NCI-H69 (cell line): ENCODE measurements around the gene TMEM171.

Experiments
- DNase-seq: peaks from one replicate; lab custom pipeline; 2025; lab: John Stamatoyannopoulos, UW

TMEM171 gene

DNA sequence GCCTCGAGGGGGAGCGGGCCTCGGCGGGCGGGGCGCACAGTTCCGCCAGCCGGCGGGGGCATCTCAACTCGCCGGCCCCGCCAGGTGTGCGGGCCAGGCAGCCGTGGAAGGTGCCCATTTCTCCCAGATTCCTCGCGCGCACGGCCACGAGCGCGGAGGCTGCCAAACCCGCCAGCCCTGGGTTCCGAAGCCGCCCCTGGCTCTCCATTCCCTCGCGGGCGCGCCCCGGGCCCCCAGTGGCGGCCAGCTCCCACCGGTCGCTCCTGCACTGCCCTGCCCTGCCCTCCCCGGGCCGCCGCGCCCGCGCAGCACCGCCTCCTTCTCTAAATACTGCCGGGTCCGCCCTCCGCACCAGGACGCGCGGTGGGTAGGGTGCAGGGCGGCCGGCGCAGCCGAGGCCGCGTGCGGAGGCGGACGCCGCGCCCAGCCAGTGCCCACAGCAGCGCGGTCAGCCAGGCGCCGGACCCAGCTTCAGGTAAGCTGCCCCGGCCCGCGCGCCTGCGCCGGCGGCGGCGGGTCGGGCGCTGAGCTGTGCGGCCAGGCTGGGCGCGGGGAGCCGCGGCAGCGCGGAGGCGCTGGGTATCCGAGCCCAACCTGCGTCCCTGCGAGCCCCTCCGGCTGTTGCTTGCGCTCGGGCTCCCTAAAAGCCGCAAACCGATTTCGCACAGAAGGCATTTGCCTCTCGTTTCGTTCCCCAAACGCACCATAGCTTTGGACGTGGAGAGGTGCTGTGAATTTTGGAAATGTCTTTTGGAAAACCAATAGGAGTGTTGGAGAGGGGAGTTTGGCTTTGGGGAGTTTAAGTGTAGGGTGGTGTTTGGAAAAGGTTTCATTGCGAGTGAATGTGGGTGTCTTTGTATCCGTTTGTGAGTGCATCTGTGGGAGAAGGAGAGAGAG, at the start of gene TMEM171:
TMEM171 (plus strand) TSS at position 354 of the 897 bp plus-strand sequence. CDS start 2,799 bp downstream, outside the sequence.
- DNase-seq = peak; percentile 81

DNA sequence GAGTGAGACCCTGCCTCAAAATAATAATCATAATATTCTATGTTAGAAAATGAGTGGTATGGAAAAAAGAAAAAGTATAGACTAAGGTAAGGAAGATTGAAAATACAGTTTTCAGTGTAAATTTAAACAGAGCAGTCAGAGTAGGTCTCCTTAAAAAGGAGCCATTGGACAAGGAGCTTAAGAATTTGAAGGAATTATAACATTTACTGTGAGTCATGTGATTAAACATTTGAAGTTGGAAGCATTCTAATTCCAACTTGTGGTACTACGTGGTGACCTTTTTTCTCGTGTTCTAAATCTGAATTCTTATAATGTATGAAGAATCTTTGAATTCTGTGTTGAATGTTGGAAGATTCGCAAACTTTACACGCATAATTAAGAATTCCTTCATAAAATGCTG, 39.3 kb upstream of the TMEM171 start:
- no peak for DNase-seq

- no peak for DNase-seq
Observed at GRCh38 chr5:73088026-73088425, 32.3 kb upstream of the TMEM171 start.

- DNase-seq = no peak
Observed at GRCh38 chr5:73093943-73094342, 26.4 kb upstream of the TMEM171 start.

DNA sequence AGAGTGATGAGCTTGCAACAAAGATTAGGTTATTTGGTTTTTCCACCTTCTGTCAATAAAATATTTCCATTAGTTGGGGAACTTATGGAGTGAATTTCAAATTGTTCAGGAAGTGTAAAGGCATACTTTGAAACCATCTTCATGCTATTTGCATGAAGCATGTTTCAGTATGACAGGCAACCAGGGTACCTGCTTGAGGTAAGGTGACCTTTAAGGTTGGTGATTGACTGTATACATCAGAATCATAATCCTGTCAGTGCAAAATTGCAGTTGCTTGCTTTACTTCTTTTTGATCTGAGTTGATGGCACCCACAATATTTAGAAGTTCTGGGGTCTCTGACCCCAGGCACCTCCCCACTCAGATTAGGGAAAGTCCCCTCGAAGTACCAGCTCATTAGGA, 26.0 kb upstream of the TMEM171 start:
- no peak for DNase-seq

DNA sequence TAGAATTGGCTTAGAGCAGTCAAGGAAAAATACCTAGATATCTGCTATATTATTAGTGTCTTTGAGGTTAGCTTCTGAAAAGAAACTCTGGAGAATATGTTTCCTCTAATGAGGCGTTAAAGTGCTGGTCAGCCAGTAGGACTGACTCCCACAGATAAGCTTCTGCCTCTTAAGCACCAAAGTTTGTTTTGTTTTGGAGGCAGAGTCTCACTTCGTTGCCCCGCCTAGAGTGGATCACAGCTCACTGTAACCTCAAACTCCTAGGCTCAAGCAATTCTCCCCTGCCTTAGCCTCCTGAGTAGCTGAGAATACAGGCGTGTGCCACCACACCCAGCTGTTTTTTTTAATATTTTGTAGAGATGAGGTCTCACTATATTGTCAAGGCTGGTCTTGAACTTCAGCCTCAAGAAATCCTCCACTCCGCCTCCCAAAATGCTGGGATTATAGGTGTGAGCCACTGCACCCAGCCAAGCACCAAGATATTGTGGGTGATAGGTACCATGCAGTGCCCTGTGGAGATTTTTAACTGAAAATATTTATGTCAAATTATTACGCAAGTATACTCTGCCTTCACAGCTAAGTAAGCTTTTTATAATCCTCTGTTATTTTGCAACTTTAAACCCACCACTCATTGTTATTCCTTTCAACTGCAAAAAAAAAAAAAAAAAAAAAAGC, 24.7 kb upstream of the TMEM171 start:
- no peak for DNase-seq

- no peak for DNase-seq
Observed at GRCh38 chr5:73096239-73096575, 24.2 kb upstream of the TMEM171 start.

- DNase-seq = no peak
Observed at GRCh38 chr5:73097740-73098139, 22.6 kb upstream of the TMEM171 start.

DNA sequence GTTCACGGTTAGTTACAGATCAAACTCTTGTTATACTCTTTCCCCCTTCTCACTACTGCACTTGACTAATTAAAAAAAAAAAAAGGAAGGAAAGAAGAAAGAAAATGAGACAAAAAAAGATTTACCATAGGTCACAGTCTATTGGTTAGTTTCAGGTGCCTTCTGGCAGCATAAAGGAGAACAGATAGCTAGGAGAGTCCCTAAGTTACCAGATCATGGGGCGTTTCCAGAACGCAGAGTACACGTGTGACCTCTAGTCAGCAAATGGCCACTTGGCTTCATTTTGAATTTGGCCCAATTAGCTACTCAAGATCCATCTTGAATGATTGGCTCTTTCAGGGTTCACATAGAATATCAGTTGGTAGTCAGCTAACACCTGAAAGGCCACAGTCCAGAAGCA, 20.3 kb upstream of the TMEM171 start:
- no peak for DNase-seq

DNA sequence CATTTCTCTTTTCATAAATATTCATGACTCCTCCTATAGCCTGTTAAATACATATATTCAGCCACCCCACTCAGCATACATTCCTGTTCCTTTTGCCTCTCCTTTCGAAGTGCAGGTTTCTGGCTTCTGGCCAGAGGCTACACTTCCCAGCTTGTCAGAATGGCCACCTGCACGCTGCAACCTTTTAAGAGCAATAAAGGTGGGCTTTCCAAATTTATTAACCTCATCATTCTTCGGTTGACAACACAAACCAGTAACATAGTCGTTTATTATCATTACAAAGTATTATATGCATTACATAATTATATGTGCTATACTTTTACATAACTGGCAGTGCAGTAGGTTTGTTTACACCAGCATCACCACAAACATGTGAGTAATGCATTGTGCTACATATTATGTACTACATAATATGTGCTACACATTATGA, 16.5 kb upstream of the TMEM171 start:
- DNase-seq = peak; percentile 98

- peak; percentile 98 for DNase-seq
Observed at GRCh38 chr5:73104326-73104725, 16.0 kb upstream of the TMEM171 start.

DNA sequence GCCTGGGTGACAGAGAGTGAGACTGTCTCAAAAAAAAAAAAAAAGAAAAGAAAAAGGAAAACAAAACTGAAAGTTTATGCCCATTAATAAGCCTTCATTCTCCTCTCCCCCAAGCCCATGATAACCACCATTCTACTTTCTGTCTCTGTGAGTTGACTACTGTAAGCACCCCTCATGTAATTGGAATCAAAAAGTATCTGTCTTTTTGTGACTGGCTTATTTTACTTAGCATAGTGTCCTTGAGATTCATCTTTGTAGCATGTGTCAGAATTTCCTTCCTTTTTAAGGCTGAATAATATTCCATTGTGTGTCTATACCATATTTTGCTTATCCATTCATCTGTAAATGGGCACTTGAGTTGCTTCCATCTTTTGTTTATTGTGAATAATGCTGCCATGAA, 14.0 kb upstream of the TMEM171 start:
- no peak for DNase-seq

- no peak for DNase-seq
Observed at GRCh38 chr5:73110190-73110589, 10.2 kb upstream of the TMEM171 start.

GRCh38 chr5:73111536-73111935, 8.8 kb upstream of the TMEM171 start:
- DNase-seq = no peak

GRCh38 chr5:73112359-73112758, 8.0 kb upstream of the TMEM171 start:
- DNase-seq = no peak

GRCh38 chr5:73114044-73114688, 6.2 kb upstream of the TMEM171 start:
- no peak for DNase-seq

DNA sequence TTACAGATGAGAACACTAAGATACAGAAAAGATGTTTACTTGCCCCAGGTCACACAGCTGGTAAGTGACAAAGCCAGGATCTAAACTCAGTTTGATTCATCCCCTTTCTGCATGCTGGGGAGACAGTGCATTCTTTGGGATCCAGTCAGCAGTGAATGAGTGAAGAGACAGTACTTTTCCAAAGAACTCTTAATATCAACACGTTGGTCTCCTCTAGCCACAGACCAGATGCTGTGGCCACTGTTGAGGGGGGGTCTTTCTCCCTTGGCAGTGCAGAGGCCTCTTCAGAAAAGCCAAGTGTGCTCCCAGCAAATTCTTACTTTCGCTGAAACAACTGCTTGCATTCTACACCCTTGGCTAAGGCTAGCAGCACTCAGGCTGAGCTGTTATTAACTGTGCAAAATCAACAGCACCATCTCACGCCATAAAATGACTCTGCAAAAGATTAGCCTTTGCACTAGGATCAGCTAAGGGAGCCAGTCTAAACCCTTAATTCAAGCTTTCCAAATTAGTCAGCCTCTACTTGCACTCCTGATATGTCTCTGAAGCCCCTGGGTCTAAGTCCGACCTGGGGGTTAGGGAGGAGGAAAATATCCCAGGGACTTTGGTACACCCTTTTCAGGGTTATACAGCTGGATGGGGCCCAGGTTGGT, 4.8 kb upstream of the TMEM171 start:
- DNase-seq = peak; percentile 7

GRCh38 chr5:73116506-73116905, 3.9 kb upstream of the TMEM171 start:
- DNase-seq = no peak

DNA sequence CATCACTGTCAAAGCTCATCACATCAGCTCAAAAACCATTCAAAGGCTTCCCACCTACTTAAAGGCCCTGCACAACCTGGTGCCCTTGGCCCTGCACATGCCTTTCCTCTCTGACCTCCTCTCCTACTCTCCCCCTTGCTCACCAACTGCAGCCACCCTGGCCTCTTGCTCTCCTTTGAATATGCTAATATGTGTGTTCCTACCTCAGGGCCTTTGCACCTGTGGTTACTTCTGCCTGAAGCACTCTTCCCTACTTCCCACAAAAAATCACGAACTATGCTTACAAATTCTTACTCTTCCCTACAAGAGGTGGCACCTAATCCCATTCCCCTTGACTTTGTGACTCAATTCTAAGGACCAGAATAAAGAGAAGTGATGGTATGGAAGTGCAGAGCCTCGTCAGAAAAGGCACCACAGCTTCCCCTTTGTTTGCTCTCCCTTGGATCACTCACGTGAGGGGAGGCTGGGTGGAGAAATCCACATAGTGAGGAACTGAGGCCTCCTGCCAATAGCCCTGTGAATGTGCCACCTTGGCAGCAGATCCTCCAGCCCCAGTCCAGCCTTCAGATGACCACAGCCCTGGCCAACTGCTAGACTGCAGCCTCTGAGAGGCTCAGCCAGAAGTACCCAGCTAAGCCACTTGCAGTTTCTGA, 3.2 kb upstream of the TMEM171 start:
- DNase-seq = no peak

DNA sequence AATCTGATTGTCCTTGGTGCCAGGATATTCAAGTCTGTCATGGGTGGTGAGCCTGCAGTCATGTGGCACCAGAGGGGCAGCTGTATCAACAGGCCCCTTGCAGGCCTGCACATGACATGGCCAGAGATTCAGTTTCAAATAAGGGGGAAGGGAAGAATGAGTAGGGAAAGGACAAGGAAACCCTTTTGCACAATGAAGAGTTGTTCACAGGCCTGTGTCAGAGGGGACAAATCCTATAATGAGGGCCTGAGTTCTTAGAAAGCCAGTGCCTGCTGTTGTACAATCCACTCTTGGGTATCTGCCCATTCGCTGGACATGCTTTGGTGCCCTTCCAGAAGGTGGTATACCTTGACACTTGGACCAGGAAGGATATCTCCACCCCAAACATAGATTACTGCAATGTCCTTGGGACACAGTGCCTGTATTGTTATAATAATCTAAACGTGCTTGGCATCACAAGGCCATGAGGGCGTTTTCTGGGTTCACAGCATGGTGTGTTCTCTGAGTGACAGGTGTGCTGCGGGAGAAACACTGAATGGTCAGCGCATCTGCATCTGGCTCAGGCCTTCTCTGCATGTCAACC, 1.9 kb upstream of the TMEM171 start:
- DNase-seq = peak; percentile 64

DNA sequence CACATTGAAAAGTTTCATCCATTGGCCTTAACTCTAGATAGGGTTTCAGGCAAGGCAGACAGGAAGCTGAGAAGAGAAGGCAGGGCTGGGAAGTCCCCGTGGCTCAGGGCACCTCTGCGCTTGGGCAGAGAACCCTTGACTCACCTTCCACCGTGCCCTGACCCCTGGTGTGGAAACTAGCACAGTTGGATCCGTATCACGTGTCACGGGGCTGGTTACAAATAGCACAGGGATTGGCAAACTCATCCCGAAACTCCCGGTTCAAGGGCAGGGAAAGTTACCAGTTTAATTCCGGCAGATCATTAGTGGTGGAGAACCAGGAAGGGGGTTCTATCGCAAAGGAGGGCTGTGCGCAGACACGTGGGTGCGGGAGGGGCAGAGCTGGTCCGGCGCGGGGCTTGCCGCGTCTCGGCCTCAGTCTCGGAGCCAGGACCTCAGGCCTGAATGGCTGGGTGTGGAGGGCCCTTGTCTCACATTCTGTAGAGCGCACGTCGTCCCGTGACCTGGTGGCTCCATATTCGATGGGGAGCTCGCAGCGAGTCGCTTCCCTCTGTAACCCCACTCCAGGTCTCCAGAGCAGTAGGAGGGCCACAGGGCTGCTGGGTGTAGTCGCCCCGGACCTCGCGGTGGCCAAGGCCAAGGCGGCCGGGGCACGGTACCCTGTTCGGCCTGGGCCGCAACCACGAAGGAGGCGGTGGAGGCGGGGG, 771 bp upstream of the TMEM171 start:
- DNase-seq = no peak
